ENCODE data around the gene PRKCD. TPM values are rescaled to one million over a fixed set of nuclear protein-coding genes. Genes with fewer than 3 reads are reported as not detected.

The PRKCD gene
- total RNA-seq, 1 experiment from 2014 or later = 9.6 TPM

DNA sequence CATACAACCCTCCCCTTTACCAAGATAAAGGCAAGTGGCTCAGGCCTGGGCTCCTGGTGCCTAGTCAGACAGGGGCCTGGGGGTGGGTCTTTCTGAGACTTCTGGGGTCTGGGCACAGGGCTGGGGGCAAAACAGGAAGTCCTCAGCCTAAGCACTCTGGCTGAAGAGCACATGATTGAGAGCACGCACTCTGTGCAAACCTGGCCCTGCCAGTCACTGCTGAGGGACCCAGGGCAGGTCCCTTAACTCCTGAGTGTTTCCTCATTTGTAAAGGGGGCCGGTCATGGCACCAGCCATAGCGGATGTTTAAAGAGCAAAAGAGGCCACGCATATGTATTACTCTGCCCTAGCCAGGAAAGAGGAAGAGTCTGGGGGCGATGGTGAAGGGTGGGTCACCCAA, 78.8 kb downstream of the PRKCD start:
- Mint-ChIP-seq H3K4me1 (ENCODE audit: insufficient read depth, unreplicated experiment) (peaks cover 35% of the 10 kb centered on the region), H3K4me3 (ENCODE audit: unreplicated experiment) (no peak overlapping the region), H3K36me3 (ENCODE audit: insufficient read depth, unreplicated experiment) (peaks cover 63% of the 10 kb centered on the region), H3K27me3 (ENCODE audit: insufficient read depth, unreplicated experiment) (no peaks in the 10 kb centered on the region), H3K27ac (ENCODE audit: low read depth, unreplicated experiment) (peak overlapping the region; percentile 63), H3K9me3 (ENCODE audit: unreplicated experiment) (no peaks in the 10 kb centered on the region)
- POLR2A ChIA-PET = interaction anchor here (0.7 to 4.7 kb wide), 3 partner anchors 11 to 22 kb away, joined by 3 to 42 read pairs (median 3); partner anchors contain the start of gene TKT
- no TSS peak for BruUV-seq (replicated peaks)
- TF ChIP-seq CTCF (IDR thresholded peaks at IDR 0.05; ENCODE audit: unreplicated experiment) = no peak
- CTCF ChIA-PET = interaction anchor here (1.1 kb wide), 2 partner anchors 31 to 32 kb away, joined by 3 to 5 read pairs; no protein-coding TSS in a partner anchor
- intact Hi-C loops (cut with micrococcal nuclease) = loop anchor here (2.0 kb wide), 2 partner anchors 15 to 31 kb away; no protein-coding TSS in a partner anchor
- DNase-seq (ENCODE audit: unreplicated experiment) = no peak

GRCh38 chr3:53240989-53241972, 80.3 kb downstream of the PRKCD start:
- Mint-ChIP-seq H3K36me3 (ENCODE audit: insufficient read depth, unreplicated experiment) (peaks cover 57% of the 10 kb centered on the region), H3K4me3 (ENCODE audit: unreplicated experiment) (no peak overlapping the region), H3K27ac (ENCODE audit: low read depth, unreplicated experiment) (peak overlapping the region; percentile 67), H3K4me1 (ENCODE audit: insufficient read depth, unreplicated experiment) (peaks cover 30% of the 10 kb centered on the region), H3K9me3 (ENCODE audit: unreplicated experiment) (no peaks in the 10 kb centered on the region), H3K27me3 (ENCODE audit: insufficient read depth, unreplicated experiment) (no peaks in the 10 kb centered on the region)
- CTCF ChIA-PET = interaction anchor here (0.7 to 0.9 kb wide), 2 partner anchors 10 to 23 kb away, joined by 3 read pairs; no protein-coding TSS in a partner anchor
- POLR2A ChIA-PET = interaction anchor here (1.0 kb wide), 1 partner anchor 21 kb away, joined by 3 read pairs; no protein-coding TSS in a partner anchor
- no peak for TF ChIP-seq CTCF (IDR thresholded peaks at IDR 0.05; ENCODE audit: unreplicated experiment)
- BruUV-seq (replicated peaks) = no TSS peak
- no peak for DNase-seq (ENCODE audit: unreplicated experiment)
- intact Hi-C loops (cut with micrococcal nuclease) = no loop called here

GRCh38 chr3:53242155-53242554, 81.1 kb downstream of the PRKCD start:
- Mint-ChIP-seq H3K27ac (ENCODE audit: low read depth, unreplicated experiment) (peak overlapping the region; percentile 67), H3K4me3 (ENCODE audit: unreplicated experiment) (no peak overlapping the region), H3K27me3 (ENCODE audit: insufficient read depth, unreplicated experiment) (no peaks in the 10 kb centered on the region), H3K9me3 (ENCODE audit: unreplicated experiment) (no peaks in the 10 kb centered on the region), H3K4me1 (ENCODE audit: insufficient read depth, unreplicated experiment) (peaks cover 26% of the 10 kb centered on the region), H3K36me3 (ENCODE audit: insufficient read depth, unreplicated experiment) (peaks cover 56% of the 10 kb centered on the region)
- ChIA-PET CTCF (interaction anchor here (0.6 kb wide), 1 partner anchor 58 kb away, joined by 3 read pairs; no protein-coding TSS in a partner anchor), POLR2A (no interaction called here)
- BruUV-seq (replicated peaks) = no TSS peak
- intact Hi-C loops (cut with micrococcal nuclease) = no loop called here
- no peak for DNase-seq (ENCODE audit: unreplicated experiment)
- no peak for TF ChIP-seq CTCF (IDR thresholded peaks at IDR 0.05; ENCODE audit: unreplicated experiment)

Other genes starting within 250 kb of the PRKCD start
- 11.5 and 11.8 TPM in 2 replicates for gene SFMBT1, start 115.1 kb upstream of the PRKCD start, total RNA-seq (2022)
- 40.1 and 42.7 TPM in 2 replicates for gene RFT1, start 30.8 kb upstream of the PRKCD start, total RNA-seq (2022)
- 179 and 326 TPM in 2 replicates for gene TKT, start 94.8 kb downstream of the PRKCD start, total RNA-seq (2022)
- gene DCP1A, start 186.3 kb downstream of the PRKCD start, total RNA-seq (2022) = 22.1 and 23.6 TPM in 2 replicates